WI38 (cell line): Measurements from ENCODE around the gene CPA3.

Experiments
- H3K4me3 ChIP-seq: 2 replicates; pipeline ENCODE4 v1.5.1; 2011; ENCODE audit warnings: low read depth, mild to moderate bottlenecking, control low read depth, low read length
- TF ChIP-seq, protein P1 (sequence below): IDR thresholded peaks from 2 replicates; pipeline ENCODE4 v1.5.1; 2012; ENCODE audit warnings: low read depth, mild to moderate bottlenecking, control low read depth, low read length

Gene CPA3, protein sequence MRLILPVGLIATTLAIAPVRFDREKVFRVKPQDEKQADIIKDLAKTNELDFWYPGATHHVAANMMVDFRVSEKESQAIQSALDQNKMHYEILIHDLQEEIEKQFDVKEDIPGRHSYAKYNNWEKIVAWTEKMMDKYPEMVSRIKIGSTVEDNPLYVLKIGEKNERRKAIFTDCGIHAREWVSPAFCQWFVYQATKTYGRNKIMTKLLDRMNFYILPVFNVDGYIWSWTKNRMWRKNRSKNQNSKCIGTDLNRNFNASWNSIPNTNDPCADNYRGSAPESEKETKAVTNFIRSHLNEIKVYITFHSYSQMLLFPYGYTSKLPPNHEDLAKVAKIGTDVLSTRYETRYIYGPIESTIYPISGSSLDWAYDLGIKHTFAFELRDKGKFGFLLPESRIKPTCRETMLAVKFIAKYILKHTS

GRCh38 chr3:148865049-148865448, at the start of gene CPA3:
Gene CPA3, plus strand, starts transcription at chr3:148865296. Its CDS starts 12 bp downstream, at chr3:148865308.
- no peak within 1 kb of the TSS for H3K4me3 ChIP-seq
- TF ChIP-seq, protein P1, sequence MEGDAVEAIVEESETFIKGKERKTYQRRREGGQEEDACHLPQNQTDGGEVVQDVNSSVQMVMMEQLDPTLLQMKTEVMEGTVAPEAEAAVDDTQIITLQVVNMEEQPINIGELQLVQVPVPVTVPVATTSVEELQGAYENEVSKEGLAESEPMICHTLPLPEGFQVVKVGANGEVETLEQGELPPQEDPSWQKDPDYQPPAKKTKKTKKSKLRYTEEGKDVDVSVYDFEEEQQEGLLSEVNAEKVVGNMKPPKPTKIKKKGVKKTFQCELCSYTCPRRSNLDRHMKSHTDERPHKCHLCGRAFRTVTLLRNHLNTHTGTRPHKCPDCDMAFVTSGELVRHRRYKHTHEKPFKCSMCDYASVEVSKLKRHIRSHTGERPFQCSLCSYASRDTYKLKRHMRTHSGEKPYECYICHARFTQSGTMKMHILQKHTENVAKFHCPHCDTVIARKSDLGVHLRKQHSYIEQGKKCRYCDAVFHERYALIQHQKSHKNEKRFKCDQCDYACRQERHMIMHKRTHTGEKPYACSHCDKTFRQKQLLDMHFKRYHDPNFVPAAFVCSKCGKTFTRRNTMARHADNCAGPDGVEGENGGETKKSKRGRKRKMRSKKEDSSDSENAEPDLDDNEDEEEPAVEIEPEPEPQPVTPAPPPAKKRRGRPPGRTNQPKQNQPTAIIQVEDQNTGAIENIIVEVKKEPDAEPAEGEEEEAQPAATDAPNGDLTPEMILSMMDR = no peak

DNA sequence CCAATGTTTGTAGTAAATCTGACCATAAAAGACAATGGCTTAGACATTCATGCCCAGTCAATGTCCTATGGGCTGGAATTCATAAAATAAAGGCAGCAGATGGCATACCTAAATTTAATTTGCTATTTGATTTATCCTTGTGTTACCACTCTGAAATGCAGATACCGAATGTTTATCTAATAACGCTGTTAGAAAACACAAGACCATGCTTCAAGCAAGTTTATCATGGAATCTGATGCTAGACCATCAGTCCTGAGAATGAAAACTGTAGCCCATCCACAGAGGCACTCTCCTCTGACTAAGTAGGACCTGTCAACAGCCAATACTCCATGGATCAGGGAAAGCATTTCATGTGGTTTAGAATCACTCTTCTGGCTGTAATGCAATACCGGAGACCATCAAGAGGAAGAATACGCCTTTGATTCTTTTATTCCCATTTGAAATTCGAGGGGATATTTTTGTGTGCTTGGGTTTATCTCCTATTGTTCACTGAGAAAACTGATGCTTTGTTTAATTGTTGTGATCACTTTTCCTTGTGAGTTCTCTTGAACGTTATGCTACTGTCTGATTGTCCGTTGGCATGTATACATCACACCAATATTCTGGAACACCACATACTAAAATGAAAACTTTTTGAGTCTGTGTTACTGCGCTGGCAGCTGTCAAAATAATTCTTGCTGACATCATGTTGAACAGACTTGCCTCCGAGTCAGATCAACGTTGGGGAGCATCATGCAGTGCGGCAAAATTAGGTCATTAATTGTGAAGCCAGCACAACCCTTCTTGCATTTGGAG, 49.6 kb upstream of the CPA3 start:
- TF ChIP-seq, protein P1 = no peak
- H3K4me3 ChIP-seq = no peak overlapping the region

DNA sequence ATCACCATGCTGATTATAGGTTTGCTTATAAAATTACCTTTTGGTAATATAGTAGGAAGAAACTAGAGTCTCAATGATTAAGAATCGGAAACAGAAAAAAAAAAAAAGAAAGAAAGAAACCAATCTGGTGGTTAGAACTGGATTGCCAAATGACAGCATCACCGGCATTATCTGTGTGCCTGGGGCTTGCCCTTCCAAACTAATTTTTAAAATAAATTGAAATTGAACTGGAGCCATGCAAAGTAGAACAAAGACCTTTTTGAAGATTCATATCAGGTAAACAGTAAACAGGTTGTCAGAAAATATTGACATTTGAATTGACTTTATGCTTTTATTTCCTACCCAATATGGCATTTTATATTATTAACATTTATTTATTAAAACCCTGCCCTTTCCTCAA, 48.7 kb upstream of the CPA3 start:
- H3K4me3 ChIP-seq = no peak overlapping the region
- TF ChIP-seq, protein P1 = no peak

GRCh38 chr3:148816981-148817525, 48.0 kb upstream of the CPA3 start:
- no peak overlapping the region for H3K4me3 ChIP-seq
- TF ChIP-seq, protein P1 = no peak

GRCh38 chr3:148820361-148821245, 44.5 kb upstream of the CPA3 start:
- no peak overlapping the region for H3K4me3 ChIP-seq
- TF ChIP-seq, protein P1 = no peak

GRCh38 chr3:148823026-148823425, 42.1 kb upstream of the CPA3 start:
- no peak overlapping the region for H3K4me3 ChIP-seq
- TF ChIP-seq, protein P1 = no peak
